Adipose tissue (tissue), 3 donors: ENCODE data around the gene LMX1A. TPM values are rescaled to one million over a fixed set of nuclear protein-coding genes. Genes with fewer than 3 reads are reported as not detected.

Experiments used
- H3K27ac ChIP-seq: one replicate; pipeline ENCODE4 v1.5.1; 2013; ENCODE audit warnings: low read depth, low read length
- WGBS, 3 donors: extraction: QIAGEN DNeasy Blood & Tissue Kit; methylation state at CpG; one replicate each; pipeline ENCODE4 v1.1.7; 2013; 5-methylcytosine and 5-hydroxymethylcytosine counted together
- polyA plus RNA-seq, 3 donors: library from polyadenylated mRNA; stranded (reverse); fragments of 200-250 nt; gene quantifications; one replicate each; pipeline ENCODE4 v1.2.3, GENCODE V29; 2013
- donor health status: healthy with polysubstance abuse.
- donor health status: Bipolar disorder and iron deficiency.
- donor health status: healthy.

LMX1A gene
- polyA plus RNA-seq, 3 donors, result 0.03 to 0.79 (median 0.09) TPM

GRCh38 chr1:165342168-165342567 is 14.3 kb downstream of the LMX1A start:
- no peak overlapping the region for H3K27ac ChIP-seq
- WGBS, 3 donors, result 62 to 86% (median 68%) methylated on average over 2 of the region's 2 CpGs

GRCh38 chr1:165339164-165339563 is 17.4 kb downstream of the LMX1A start:
- no peak overlapping the region for H3K27ac ChIP-seq
- WGBS, 3 donors, result 91 to 96% (median 91%) methylated on average over 5 of the region's 5 CpGs

GRCh38 chr1:165330483-165330882 is 26.0 kb downstream of the LMX1A start:
- WGBS, 3 donors, result 46 to 70% (median 66%) methylated on average over 3 of the region's 3 CpGs
- H3K27ac ChIP-seq, result no peak overlapping the region

- 63 to 76% (median 75%) methylated on average over 5 of the region's 5 CpGs for WGBS, 3 donors
- H3K27ac ChIP-seq, result no peak overlapping the region
These were observed 27.4 kb downstream of the LMX1A start for GRCh38 chr1:165329104-165329503.

GRCh38 chr1:165328136-165328535 is 28.4 kb downstream of the LMX1A start:
- H3K27ac ChIP-seq, result no peak overlapping the region
- WGBS, 3 donors, result 62 to 79% (median 74%) methylated on average over 3 of the region's 3 CpGs

GRCh38 chr1:165327538-165327937 is 29.0 kb downstream of the LMX1A start:
- no peak overlapping the region for H3K27ac ChIP-seq
- WGBS, 3 donors, result 72 to 87% (median 74%) methylated on average over 2 of the region's 2 CpGs

GRCh38 chr1:165325460-165326203 is 30.9 kb downstream of the LMX1A start:
- no peak overlapping the region for H3K27ac ChIP-seq
- WGBS, 3 donors, result 32 to 53% (median 53%) methylated on average over 7 of the region's 7 CpGs

GRCh38 chr1:165324050-165324449 is 32.5 kb downstream of the LMX1A start:
- WGBS, 3 donors, result 36 to 50% (median 48%) methylated on average over 5 of the region's 5 CpGs
- no peak overlapping the region for H3K27ac ChIP-seq

- 54 to 63% (median 60%) methylated on average over 5 of the region's 5 CpGs for WGBS, 3 donors
These were observed 38.9 kb downstream of the LMX1A start for GRCh38 chr1:165317612-165318011.

GRCh38 chr1:165316153-165316772 is 40.3 kb downstream of the LMX1A start:
- H3K27ac ChIP-seq, result no peak overlapping the region
- WGBS, 3 donors, result 70 to 81% (median 80%) methylated on average over 10 of the region's 10 CpGs

More at GRCh38 chr1:165317612-165318011, 38.9 kb downstream of the LMX1A start:
- no peak overlapping the region for H3K27ac ChIP-seq

- WGBS, 3 donors, result 78 to 79% (median 79%) methylated on average over 3 of the region's 3 CpGs
- no peak overlapping the region for H3K27ac ChIP-seq
These were observed 41.0 kb downstream of the LMX1A start for GRCh38 chr1:165315481-165315880.

GRCh38 chr1:165313903-165314302 is 42.6 kb downstream of the LMX1A start:
- H3K27ac ChIP-seq, result no peak overlapping the region
- WGBS, 3 donors, result 29 to 50% (median 45%) methylated on average over 4 of the region's 4 CpGs

- no peak overlapping the region for H3K27ac ChIP-seq
- WGBS, 3 donors, result 67 to 78% (median 70%) methylated on average over 2 of the region's 2 CpGs
These were observed 43.9 kb downstream of the LMX1A start for GRCh38 chr1:165312591-165312990.

- 62 to 80% (median 71%) methylated on average over 6 of the region's 6 CpGs for WGBS, 3 donors
These were observed 49.7 kb downstream of the LMX1A start for GRCh38 chr1:165306543-165307434.

GRCh38 chr1:165303386-165303785 is 53.1 kb downstream of the LMX1A start:
- no peak overlapping the region for H3K27ac ChIP-seq
- WGBS, 3 donors, result 54 to 67% (median 57%) methylated on average over 8 of the region's 8 CpGs

More at GRCh38 chr1:165306543-165307434, 49.7 kb downstream of the LMX1A start:
- no peak overlapping the region for H3K27ac ChIP-seq

GRCh38 chr1:165300400-165300903 is 56.1 kb downstream of the LMX1A start:
- 89 to 92% (median 91%) methylated on average over 2 of the region's 2 CpGs for WGBS, 3 donors

GRCh38 chr1:165298203-165298820 is 58.2 kb downstream of the LMX1A start:
- WGBS, 3 donors, result 77 to 84% (median 81%) methylated on average over 6 of the region's 6 CpGs
- H3K27ac ChIP-seq, result no peak overlapping the region

More at GRCh38 chr1:165300400-165300903, 56.1 kb downstream of the LMX1A start:
- H3K27ac ChIP-seq, result no peak overlapping the region

- 78 to 89% (median 82%) methylated on average over 4 of the region's 4 CpGs for WGBS, 3 donors
- H3K27ac ChIP-seq, result no peak overlapping the region
These were observed 60.3 kb downstream of the LMX1A start for GRCh38 chr1:165296205-165296604.
